ENCODE data around the gene WFDC8. TPM values are rescaled to one million over a fixed set of nuclear protein-coding genes. Genes with fewer than 3 reads are reported as not detected.

WFDC8 gene
- total RNA-seq, 1 donor from 2014 or later, result not detected

Small RNA genes within 50 kb of the gene (small RNA-seq; reads per million reads assigned to genes)
- gene AL031663.1 (not detected), gene HSPD1P21 (not detected), gene RNA5SP485 (not detected)

Other genes starting within 250 kb of the WFDC8 start
- gene SDC4, start 230.9 kb downstream of the WFDC8 start, total RNA-seq, result 0.82 TPM
- 25.7 TPM for gene SYS1, start 216.1 kb downstream of the WFDC8 start, total RNA-seq
- gene TP53TG5, start 201.0 kb downstream of the WFDC8 start, total RNA-seq, result not detected
- gene DBNDD2, start 171.0 kb downstream of the WFDC8 start, total RNA-seq, result 2.9 TPM
- 10.2 TPM for gene PIGT, start 163.1 kb downstream of the WFDC8 start, total RNA-seq
- 3.3 TPM for gene WFDC2, start 109.5 kb downstream of the WFDC8 start, total RNA-seq
- gene SPINT3, start 63.7 kb downstream of the WFDC8 start, total RNA-seq, result not detected
- gene WFDC6, start 39.8 kb downstream of the WFDC8 start, total RNA-seq, result not detected
- not detected for gene EPPIN, start 31.9 kb downstream of the WFDC8 start, total RNA-seq
- not detected for gene WFDC10A, start 50.5 kb upstream of the WFDC8 start, total RNA-seq
- not detected for gene WFDC9, start 52.0 kb upstream of the WFDC8 start, total RNA-seq
- gene WFDC11, start 91.0 kb upstream of the WFDC8 start, total RNA-seq, result not detected
- not detected for gene WFDC13, start 122.8 kb upstream of the WFDC8 start, total RNA-seq
- not detected for gene WFDC10B, start 125.7 kb upstream of the WFDC8 start, total RNA-seq
- not detected for gene SPINT4, start 143.1 kb upstream of the WFDC8 start, total RNA-seq
- not detected for gene WFDC3, start 212.6 kb upstream of the WFDC8 start, total RNA-seq
- 13.0 TPM for gene DNTTIP1, start 212.7 kb upstream of the WFDC8 start, total RNA-seq
- gene UBE2C, start 233.4 kb upstream of the WFDC8 start, total RNA-seq, result 3.7 TPM
- gene TNNC2, start 248.0 kb upstream of the WFDC8 start, total RNA-seq, result not detected

Data from frontal cortex (tissue), 1 donor.